GM21825 (cell line): Measurements from ENCODE around the gene TXNIP.

Experiments
- ATAC-seq: cut with Tn5 transposase; IDR thresholded peaks from one replicate; pipeline ENCODE4 v1.9.1; 2021; ENCODE audit warnings: mild to moderate bottlenecking, moderate library complexity; ENCODE audit not compliant: unreplicated experiment

The TXNIP gene

GRCh38 chr1:145986551-145986950, 9.8 kb downstream of the TXNIP start:
- ATAC-seq: no peak

- ATAC-seq: no peak
These were observed 10.6 kb downstream of the TXNIP start for GRCh38 chr1:145985502-145986439.

GRCh38 chr1:145985129-145985501, 11.3 kb downstream of the TXNIP start:
- no peak for ATAC-seq

DNA sequence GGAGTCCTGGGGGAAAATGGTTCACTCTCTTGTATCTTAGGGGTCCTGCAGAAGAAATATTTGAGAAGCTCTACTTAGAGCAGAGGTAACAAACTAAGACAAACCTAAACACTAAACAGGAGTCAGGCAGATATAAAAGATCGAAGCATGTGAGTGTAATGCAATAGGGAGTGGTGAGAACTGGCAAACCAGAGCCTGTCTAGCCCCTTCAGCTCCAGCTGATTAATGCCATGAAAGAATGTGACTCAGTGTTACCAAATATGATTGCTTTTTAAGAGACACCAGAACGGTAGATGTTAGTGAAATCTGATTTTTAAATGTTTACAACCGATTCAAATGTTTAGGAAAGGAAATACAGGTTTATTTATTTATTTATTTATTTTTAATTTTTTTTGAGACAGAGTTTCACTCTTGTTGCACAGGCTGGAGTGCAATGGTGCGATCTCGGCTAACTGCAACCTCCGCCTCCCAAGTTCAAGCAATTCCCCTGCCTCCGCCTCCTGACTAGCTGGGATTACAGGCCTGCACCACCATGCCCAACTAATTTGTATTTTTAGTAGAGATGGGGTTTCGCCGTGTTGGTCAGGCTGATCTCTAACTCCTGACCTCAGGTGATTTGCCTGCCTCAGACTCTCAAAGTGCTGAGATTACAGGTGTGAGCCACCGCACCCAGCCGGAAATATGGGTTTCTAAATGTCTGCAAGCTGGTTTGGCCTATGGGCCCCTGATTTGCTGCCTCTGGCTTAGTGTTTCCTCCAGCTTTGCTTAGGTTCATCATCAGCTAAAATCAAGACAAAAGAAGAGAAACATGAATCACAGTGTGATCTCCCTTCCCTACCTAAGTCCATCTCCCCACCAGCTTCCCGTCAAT, 12.2 kb downstream of the TXNIP start:
- ATAC-seq: no peak

DNA sequence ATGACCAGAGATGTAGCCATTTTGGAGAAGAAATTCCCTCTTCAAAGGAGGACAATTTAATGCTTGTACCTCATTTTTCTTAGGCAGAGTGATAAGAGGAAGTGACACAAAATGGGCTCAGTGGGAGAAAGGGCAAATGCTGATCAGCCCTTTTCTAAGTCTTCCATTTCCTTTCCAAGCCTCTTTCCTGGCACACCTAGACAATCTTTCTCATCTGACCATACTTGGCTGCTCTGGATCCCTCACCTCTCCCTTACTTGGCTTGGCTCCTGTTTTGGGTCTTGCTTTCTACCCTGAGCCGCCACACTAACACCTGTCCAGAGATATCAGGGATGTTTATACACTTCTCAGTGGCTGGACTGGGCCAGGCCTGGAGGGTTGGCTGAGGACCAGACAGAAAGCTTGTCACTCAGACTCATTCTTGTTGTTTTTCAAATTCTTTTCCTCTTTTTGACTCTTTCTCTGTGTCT, 13.1 kb downstream of the TXNIP start:
- no peak for ATAC-seq

- ATAC-seq: no peak
These were observed 14.2 kb downstream of the TXNIP start for GRCh38 chr1:145982010-145982723.

DNA sequence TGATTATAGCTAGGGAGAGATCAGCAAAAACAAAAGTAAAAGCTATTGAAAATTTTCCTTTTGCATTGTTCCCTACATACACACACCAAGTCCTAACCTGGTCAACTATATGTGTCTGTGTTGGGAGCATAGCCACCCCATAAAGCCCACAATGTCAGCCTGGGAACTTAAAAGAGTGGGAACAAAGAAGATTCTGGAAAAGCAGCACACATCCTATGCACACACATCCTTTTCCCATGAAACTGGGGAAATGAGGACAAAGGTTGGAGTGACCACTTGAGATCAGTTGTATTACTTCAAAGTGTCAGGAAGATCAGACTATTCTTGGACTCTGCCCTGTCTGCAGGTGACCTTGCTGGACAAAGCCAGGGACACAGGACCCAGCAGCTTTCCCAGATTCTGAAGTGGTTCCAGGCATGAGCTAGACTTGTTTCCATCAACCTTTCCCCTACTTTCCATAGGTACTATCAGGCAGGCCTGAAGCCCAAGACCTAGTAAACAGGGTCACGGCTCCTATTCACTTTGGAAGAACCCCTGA, 15.9 kb downstream of the TXNIP start:
- no peak for ATAC-seq

- ATAC-seq: no peak
These were observed 16.5 kb downstream of the TXNIP start for GRCh38 chr1:145979746-145980456.

DNA sequence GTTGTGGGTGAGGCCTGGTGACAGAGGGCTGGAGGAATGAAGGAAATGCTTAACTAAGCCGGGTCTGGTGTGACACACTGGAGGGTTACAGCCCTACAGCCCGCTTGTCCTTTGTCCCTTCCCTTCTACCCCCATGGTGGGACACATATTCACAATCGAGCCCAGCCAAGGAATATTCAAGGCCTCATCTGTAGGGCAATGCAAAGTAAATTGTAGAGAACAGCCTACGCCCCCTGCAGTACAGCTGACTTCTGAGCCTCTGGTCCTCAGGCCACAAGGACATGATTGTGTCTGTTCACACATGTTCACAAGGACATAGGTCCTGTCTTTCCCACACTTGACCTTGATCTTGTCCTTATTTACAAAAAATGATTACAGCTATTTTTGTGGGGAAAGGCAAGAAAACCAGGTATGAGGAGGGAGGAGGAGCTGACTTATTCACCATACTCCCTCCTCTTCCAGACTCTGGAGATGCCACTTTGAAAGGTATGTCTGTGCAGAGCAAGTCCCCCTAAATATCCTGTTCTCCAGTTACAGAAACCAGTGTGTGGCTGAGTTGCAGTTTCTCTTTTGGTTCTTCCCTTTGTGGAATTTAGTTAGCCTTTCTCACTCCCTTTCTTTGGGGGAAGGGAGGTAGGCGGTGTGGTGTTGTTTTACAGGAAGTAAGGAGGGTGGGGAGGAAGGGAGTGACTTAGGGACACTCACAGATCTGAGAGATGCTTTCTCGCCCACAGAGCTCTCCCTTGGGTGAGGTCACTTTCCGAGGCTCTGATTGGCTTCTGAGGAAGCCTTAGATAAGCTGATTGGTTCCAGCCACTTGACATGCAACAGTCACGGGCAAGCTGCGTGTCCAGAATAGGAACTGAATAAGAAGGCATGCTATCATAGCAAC, 17.3 kb downstream of the TXNIP start:
- peak; percentile 87 for ATAC-seq

GRCh38 chr1:145978471-145978853, 17.9 kb downstream of the TXNIP start:
- no peak for ATAC-seq

- peak; percentile 30 for ATAC-seq
These were observed 18.6 kb downstream of the TXNIP start for GRCh38 chr1:145977486-145978470.

DNA sequence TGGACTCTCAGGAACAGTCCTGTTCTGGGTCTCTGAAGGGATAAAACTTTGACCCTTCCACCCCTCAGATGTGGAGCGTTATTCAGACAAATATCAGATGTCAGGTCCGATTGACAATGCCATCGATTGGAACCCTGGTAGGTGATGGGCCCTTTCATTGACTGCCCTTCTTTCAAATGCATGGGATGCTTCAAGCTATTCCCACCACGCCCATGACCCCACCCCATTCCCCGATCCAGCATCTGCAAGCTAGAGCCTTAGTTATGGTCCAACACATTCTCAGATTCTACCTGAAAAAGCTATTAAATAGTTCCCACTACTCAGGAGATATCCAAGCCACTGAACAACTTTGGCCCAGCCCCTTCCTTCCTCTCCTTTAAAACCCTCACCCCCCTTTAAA, 19.4 kb downstream of the TXNIP start:
- ATAC-seq: no peak

- no peak for ATAC-seq
These were observed 21.2 kb downstream of the TXNIP start for GRCh38 chr1:145975216-145975615.

DNA sequence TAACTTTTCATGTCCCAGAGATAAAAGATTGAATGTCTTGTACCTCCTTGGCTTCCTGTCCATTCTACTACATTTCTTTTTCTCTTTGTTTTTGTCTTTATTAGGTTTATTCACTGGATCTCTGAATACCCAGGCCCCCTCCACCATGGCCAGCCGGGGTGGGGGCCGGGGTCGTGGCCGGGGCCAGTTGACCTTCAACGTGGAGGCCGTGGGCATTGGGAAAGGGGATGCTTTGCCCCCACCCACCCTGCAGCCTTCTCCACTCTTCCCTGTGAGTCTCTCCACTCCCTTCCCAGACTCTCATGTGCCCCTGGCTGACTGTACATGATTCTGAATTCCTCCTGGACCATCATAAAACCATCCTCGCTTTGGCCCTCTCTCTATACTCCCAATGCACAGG, 21.7 kb downstream of the TXNIP start:
- ATAC-seq: no peak

- no peak for ATAC-seq
These were observed 23.8 kb downstream of the TXNIP start for GRCh38 chr1:145972580-145972979.

DNA sequence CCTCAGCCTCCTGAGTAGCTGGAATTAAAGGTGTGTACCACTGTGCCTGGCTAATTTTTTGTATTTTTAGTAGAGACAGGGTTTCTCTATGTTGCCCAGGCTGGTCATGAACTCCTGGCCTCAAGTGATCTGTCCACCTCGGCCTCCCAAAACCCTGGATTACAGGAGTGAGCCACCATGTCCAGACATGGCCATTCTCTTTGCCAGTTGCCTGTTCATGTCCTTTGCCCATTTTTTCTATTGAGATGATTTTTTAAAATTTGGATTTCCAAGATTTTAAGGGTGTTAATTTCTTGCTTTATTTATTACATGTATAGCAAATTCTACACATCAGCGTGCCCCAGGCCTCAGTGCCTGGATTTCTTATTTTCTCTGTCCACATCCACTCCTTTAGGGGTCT, 29.1 kb downstream of the TXNIP start:
- no peak for ATAC-seq

- ATAC-seq: no peak
These were observed 31.1 kb downstream of the TXNIP start for GRCh38 chr1:145965119-145965744.
